ENCODE results near the gene PDGFA. TPM values are rescaled to one million over a fixed set of nuclear protein-coding genes. Genes with fewer than 3 reads are reported as not detected.

Gene PDGFA
- total RNA-seq, 3 donors from 2014 or later (not counting 1 experiment from before 2014, with no cell fraction given) = 0.86 to 2.0 (median 1.5) TPM

- H3K27ac Mint-ChIP-seq = peak overlapping the region in 1 of 2 donors; percentile 25
- intact Hi-C loops (cut with micrococcal nuclease) = no loop called here
- H3K36me3 Mint-ChIP-seq = no peaks in the 10 kb centered on the region
- H3K4me3 ChIP-seq (ENCODE audit: low read length) = no peak overlapping the region
- H3K9me3 ChIP-seq (ENCODE audit: control insufficient read depth, insufficient read depth, low read length) = no peaks in the 10 kb centered on the region
- H3K4me1 ChIP-seq (ENCODE audit: control insufficient read depth, insufficient read depth, low read length) = peaks cover 5% of the 10 kb centered on the region
- WGBS (ENCODE audit: insufficient coverage) = 87% methylated on average over 10 of the region's 10 CpGs
- no peak overlapping the region for H3K4me3 Mint-ChIP-seq
- no peaks in the 10 kb centered on the region for H3K27me3 ChIP-seq (ENCODE audit: control insufficient read depth, insufficient read depth, low read length)
- no peaks in the 10 kb centered on the region for H3K36me3 ChIP-seq (ENCODE audit: control insufficient read depth, insufficient read depth, low read length)
- H3K4me1 Mint-ChIP-seq = no peaks in the 10 kb centered on the region
- no peak for TF ChIP-seq CTCF (IDR thresholded peaks at IDR 0.05)
- H3K27me3 Mint-ChIP-seq (ENCODE audit: low read depth in 2 of 2) = peaks cover 0 to 3% of the 10 kb centered on the region in 2 donors
- ATAC-seq (no peak), DNase-seq (no peak)
- H3K27ac ChIP-seq (ENCODE audit: low read length) = no peak overlapping the region
- no peaks in the 10 kb centered on the region for H3K9me3 Mint-ChIP-seq
Observed at GRCh38 chr7:534959-535358, 15.3 kb upstream of the PDGFA start.

- Histone ChIP-seq H3K4me1 (ENCODE audit: control insufficient read depth, insufficient read depth, low read length) (peaks cover 5% of the 10 kb centered on the region), H3K9me3 (ENCODE audit: control insufficient read depth, insufficient read depth, low read length) (no peaks in the 10 kb centered on the region), H3K27ac (ENCODE audit: low read length) (no peak overlapping the region), H3K36me3 (ENCODE audit: control insufficient read depth, insufficient read depth, low read length) (no peaks in the 10 kb centered on the region), H3K4me3 (ENCODE audit: low read length) (no peak overlapping the region), H3K27me3 (ENCODE audit: control insufficient read depth, insufficient read depth, low read length) (no peaks in the 10 kb centered on the region)
- no peaks in the 10 kb centered on the region for H3K4me1 Mint-ChIP-seq
- no peak overlapping the region for H3K27ac Mint-ChIP-seq
- H3K36me3 Mint-ChIP-seq = no peaks in the 10 kb centered on the region
- WGBS (ENCODE audit: insufficient coverage) = 93% methylated on average over 7 of the region's 8 CpGs
- DNase-seq = no peak
- peaks cover 0 to 3% of the 10 kb centered on the region in 2 donors for H3K27me3 Mint-ChIP-seq (ENCODE audit: low read depth in 2 of 2)
- intact Hi-C loops (cut with micrococcal nuclease) = no loop called here
- no peak for ATAC-seq
- H3K9me3 Mint-ChIP-seq = no peaks in the 10 kb centered on the region
- H3K4me3 Mint-ChIP-seq = no peak overlapping the region
- no peak for TF ChIP-seq CTCF (IDR thresholded peaks at IDR 0.05)
Observed at GRCh38 chr7:534075-534474, 14.4 kb upstream of the PDGFA start.

GRCh38 chr7:533266-533665 lies 13.6 kb upstream of the PDGFA start:
- Histone ChIP-seq H3K36me3 (ENCODE audit: control insufficient read depth, insufficient read depth, low read length) (no peaks in the 10 kb centered on the region), H3K27me3 (ENCODE audit: control insufficient read depth, insufficient read depth, low read length) (no peaks in the 10 kb centered on the region), H3K4me3 (ENCODE audit: low read length) (no peak overlapping the region), H3K9me3 (ENCODE audit: control insufficient read depth, insufficient read depth, low read length) (no peaks in the 10 kb centered on the region), H3K27ac (ENCODE audit: low read length) (no peak overlapping the region), H3K4me1 (ENCODE audit: control insufficient read depth, insufficient read depth, low read length) (peaks cover 5% of the 10 kb centered on the region)
- no peak for TF ChIP-seq CTCF (IDR thresholded peaks at IDR 0.05)
- 80% methylated on average over 17 of the region's 17 CpGs for WGBS (ENCODE audit: insufficient coverage)
- DNase-seq (no peak), ATAC-seq (no peak)
- Mint-ChIP-seq H3K36me3 (no peaks in the 10 kb centered on the region), H3K4me1 (no peaks in the 10 kb centered on the region), H3K4me3 (no peak overlapping the region), H3K27ac (no peak overlapping the region), H3K9me3 (no peaks in the 10 kb centered on the region), H3K27me3 (ENCODE audit: low read depth in 2 of 2) (peaks cover 0 to 3% of the 10 kb centered on the region in 2 donors)
- intact Hi-C loops (cut with micrococcal nuclease) = no loop called here

GRCh38 chr7:532379-533143 lies 12.9 kb upstream of the PDGFA start:
- H3K27me3 Mint-ChIP-seq (ENCODE audit: low read depth in 2 of 2) = peaks cover 0 to 3% of the 10 kb centered on the region in 2 donors
- intact Hi-C loops (cut with micrococcal nuclease) = no loop called here
- Histone ChIP-seq H3K27me3 (ENCODE audit: control insufficient read depth, insufficient read depth, low read length) (no peaks in the 10 kb centered on the region), H3K4me1 (ENCODE audit: control insufficient read depth, insufficient read depth, low read length) (peaks cover 5% of the 10 kb centered on the region), H3K36me3 (ENCODE audit: control insufficient read depth, insufficient read depth, low read length) (no peaks in the 10 kb centered on the region), H3K27ac (ENCODE audit: low read length) (no peak overlapping the region), H3K4me3 (ENCODE audit: low read length) (no peak overlapping the region), H3K9me3 (ENCODE audit: control insufficient read depth, insufficient read depth, low read length) (no peaks in the 10 kb centered on the region)
- 88% methylated on average over 15 of the region's 15 CpGs for WGBS (ENCODE audit: insufficient coverage)
- no peak for DNase-seq
- no peak for ATAC-seq
- no peaks in the 10 kb centered on the region for H3K9me3 Mint-ChIP-seq
- no peaks in the 10 kb centered on the region for H3K36me3 Mint-ChIP-seq
- H3K4me3 Mint-ChIP-seq = no peak overlapping the region
- no peaks in the 10 kb centered on the region for H3K4me1 Mint-ChIP-seq
- no peak for TF ChIP-seq CTCF (IDR thresholded peaks at IDR 0.05)
- no peak overlapping the region for H3K27ac Mint-ChIP-seq
